ENCODE measurements around the gene NMNAT3. TPM values are rescaled to one million over a fixed set of nuclear protein-coding genes. Genes with fewer than 3 reads are reported as not detected.

The NMNAT3 gene
- total RNA-seq, 1 donor from 2014 or later, result 12.1 TPM

DNA sequence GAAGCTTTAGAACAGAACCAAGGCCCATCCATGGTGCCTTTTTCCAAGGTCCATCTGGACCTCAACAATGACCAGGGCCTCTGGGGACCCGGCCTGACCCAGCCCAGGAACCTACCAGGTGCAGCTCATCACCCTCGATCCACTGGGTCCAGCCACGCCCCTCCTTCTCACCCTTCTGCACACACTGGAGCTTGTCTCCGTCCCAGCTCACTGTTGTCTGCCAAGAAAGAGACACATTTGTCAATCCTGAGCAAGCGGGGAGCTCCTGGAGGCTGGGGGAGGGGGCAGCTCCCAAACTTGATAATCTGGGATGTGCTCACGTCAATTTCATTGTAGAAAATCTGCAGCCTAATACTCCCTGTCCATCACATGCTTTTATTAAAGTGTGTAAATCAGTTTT lies 159.5 kb downstream of the NMNAT3 start:
- no peak for DNase-seq
- intact Hi-C loops (cut with DNase I), result no loop called here
- no peak for ATAC-seq (ENCODE audit: poor library complexity)

DNA sequence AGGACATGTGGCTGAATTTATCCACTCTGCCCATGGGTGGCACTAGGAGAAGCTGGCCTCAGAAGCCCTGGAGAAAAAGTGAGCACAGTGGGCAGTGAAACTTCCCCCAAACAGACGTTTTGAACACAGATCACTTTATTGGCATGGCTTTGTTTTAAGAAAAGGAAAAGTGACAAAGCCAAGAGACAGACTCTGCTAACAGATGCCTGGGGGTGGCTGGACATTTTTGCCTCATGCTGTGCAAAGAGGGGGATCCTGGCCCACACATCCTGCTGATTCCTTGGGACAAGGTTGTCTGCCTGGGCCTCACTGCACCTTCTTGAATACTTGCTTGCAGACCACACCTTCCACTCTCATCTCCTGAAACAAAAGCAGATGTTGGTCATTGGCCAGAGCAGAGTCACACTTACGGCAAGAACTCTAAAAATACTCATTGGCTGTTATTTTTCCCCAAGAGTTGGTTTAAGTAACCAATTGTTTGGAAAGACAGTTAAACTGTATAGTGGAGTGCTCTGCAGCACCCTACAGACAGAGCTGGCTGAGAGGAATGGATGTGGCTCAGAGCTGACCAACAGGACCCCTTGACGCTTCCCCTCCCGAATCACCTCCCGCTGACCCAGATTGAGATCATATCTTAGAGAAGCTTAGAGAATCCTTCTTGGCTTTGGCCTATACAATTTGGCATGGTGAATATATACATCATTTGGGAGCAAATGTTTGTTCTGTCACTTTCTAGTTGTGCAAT lies 160.3 kb downstream of the NMNAT3 start:
- DNase-seq (no peak), ATAC-seq (ENCODE audit: poor library complexity) (no peak)
- intact Hi-C loops (cut with DNase I), result no loop called here

DNA sequence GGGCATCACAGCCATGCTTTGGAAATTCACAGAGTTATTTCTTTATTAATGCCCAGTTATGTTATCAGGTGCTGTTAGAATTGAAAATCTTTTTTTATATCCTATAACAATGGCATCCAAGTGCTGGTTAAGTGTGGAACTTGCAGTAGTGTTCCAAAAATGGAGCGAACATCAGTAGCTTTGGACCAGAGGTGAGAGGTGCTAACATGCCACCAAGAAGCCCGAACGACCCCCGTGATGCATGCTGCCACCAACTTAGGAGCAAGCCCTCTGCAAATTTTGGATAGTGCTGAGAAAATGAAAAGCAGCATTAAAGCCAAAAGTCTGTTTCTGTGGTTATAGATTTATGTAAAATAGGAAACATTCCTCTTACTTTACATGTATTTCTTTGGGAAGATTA lies 163.0 kb downstream of the NMNAT3 start:
- DNase-seq (no peak), ATAC-seq (ENCODE audit: poor library complexity) (no peak)
- intact Hi-C loops (cut with DNase I), result no loop called here

Other genes with a start within 250 kb of the NMNAT3 start
- not detected for gene RBP2, start 201.5 kb downstream of the NMNAT3 start, total RNA-seq
- 27.9 TPM for gene RBP1, start 138.2 kb downstream of the NMNAT3 start, total RNA-seq